Adrenal gland (tissue), 12 donors: ENCODE measurements around the gene USE1. TPM values are rescaled to one million over a fixed set of nuclear protein-coding genes. Genes with fewer than 3 reads are reported as not detected.

ENCODE experiments used
- DNase-seq, 7 donors: peaks; one replicate each; pipeline ENCODE4 v3.0.0-alpha.2; 2019 to 2020
- H3K27ac ChIP-seq, 5 donors: fragments of 200-600 bp; sonication (generic) in 4 of 5; 1 replicate in 3 of 5; 2 replicates in 2 of 5; pipeline versions ENCODE4 v1.5.1 to v1.8.0; 2016 to 2020; ENCODE audit warnings: mild to moderate bottlenecking in 1 of 5
- H3K27me3 ChIP-seq: fragments of 200-600 bp; 2 replicates; pipeline ENCODE4 v1.8.0; 2021
- H3K36me3 ChIP-seq, 2 donors: fragments of 200-600 bp; replicated peaks in 1 of 2; 1 replicate in 1 of 2; 2 replicates in 1 of 2; pipeline versions ENCODE4 v1.5.1 to v1.8.0; 2018 to 2022
- H3K4me1 ChIP-seq, 2 donors: fragments of 200-600 bp; replicated peaks in 1 of 2; 1 replicate in 1 of 2; 2 replicates in 1 of 2; pipeline versions ENCODE4 v1.5.1 to v1.8.0; 2018 to 2021
- H3K4me3 ChIP-seq, 4 donors: fragments of 200-600 bp; sonication (generic) in 3 of 4; one replicate each; pipeline ENCODE4 v1.5.1; 2016 to 2018
- H3K9me3 ChIP-seq, 3 donors: fragments of 200-600 bp; sonication (generic) in 1 of 3; replicated peaks in 1 of 3; 1 replicate in 2 of 3; 2 replicates in 1 of 3; pipeline versions ENCODE4 v1.5.1 to v1.8.0; 2016 to 2021
- CTCF ChIP-seq, 6 experiments: fragments of 450-650 bp in 4 of 6; fragments of 200-600 bp in 2 of 6; sonication (generic) in 1 of 6; IDR thresholded peaks; 1 replicate in 5 of 6; 2 replicates in 1 of 6; pipeline versions ENCODE4 v1.5.1 to v1.8.0; 2016 to 2021; ENCODE audit warnings: antibody characterized with exemption in 6 of 6, mild to moderate bottlenecking in 2 of 6, moderate library complexity in 1 of 6
- POLR2A ChIP-seq, 2 donors: fragments of 450-650 bp; IDR thresholded peaks; one replicate each; pipeline ENCODE4 v1.6.1; 2017; ENCODE audit warnings: antibody characterized with exemption in 2 of 2, mild to moderate bottlenecking in 2 of 2, moderate library complexity in 1 of 2
- WGBS, 4 donors: extraction: QIAGEN DNeasy Blood & Tissue Kit in 2 of 4; methylation state at CpG; one replicate each; pipeline versions ENCODE4 v1.1.5 to v1.1.7; 2013 to 2017; 5-methylcytosine and 5-hydroxymethylcytosine counted together
- intact Hi-C, 2 donors: fragments of 100-400 bp; cut with DNase I; formaldehyde crosslinking; loops; one replicate each; pipeline versions ENCODE4 v1.14.1 to v1.15.0; 2022 to 2023
- polyA plus RNA-seq, 3 donors: library from polyadenylated mRNA; stranded (reverse); fragments of 200-250 nt in 2 of 3; fragments of 350-450 nt in 1 of 3; fragmentation: Illumina TruSeq in 1 of 3; extraction: RNeasy Lipid Tissue Mini Kit (QIAGEN cat#74804) in 1 of 3; gene quantifications; one replicate each; pipeline ENCODE4 v1.2.3, GENCODE V29; 2013 to 2014
- total RNA-seq, 9 donors: library from RNA; depleted of rRNA in 4 of 9; stranded (reverse); fragments of >200 nt in 4 of 9; fragments of 120-200 nt in 1 of 9; fragmentation: NEBNext Ultra II Directional in 1 of 9; extraction: Animal tissue kit (Norgen Biotek cat#: 25700) in 1 of 9; gene quantifications; one replicate each; pipeline versions ENCODE4 v1.1.0 to v1.2.4, GENCODE V29; 2013 to 2023
- donor health status: healthy with polysubstance abuse.
- donor health status: Bipolar disorder and iron deficiency.
- donor health status: DM: yes; HTN: yes; CAD: no.
- donor health status: DM: no; HTN: no; CAD: no.
- donor health status: DM: no; HTN: no; CAD: no.
- donor health status: DM: yes; HTN: yes; CAD: no.

USE1 gene
- total and polyA plus RNA-seq, 12 donors, result 23.7 to 87.8 (median 44.7) TPM

DNA sequence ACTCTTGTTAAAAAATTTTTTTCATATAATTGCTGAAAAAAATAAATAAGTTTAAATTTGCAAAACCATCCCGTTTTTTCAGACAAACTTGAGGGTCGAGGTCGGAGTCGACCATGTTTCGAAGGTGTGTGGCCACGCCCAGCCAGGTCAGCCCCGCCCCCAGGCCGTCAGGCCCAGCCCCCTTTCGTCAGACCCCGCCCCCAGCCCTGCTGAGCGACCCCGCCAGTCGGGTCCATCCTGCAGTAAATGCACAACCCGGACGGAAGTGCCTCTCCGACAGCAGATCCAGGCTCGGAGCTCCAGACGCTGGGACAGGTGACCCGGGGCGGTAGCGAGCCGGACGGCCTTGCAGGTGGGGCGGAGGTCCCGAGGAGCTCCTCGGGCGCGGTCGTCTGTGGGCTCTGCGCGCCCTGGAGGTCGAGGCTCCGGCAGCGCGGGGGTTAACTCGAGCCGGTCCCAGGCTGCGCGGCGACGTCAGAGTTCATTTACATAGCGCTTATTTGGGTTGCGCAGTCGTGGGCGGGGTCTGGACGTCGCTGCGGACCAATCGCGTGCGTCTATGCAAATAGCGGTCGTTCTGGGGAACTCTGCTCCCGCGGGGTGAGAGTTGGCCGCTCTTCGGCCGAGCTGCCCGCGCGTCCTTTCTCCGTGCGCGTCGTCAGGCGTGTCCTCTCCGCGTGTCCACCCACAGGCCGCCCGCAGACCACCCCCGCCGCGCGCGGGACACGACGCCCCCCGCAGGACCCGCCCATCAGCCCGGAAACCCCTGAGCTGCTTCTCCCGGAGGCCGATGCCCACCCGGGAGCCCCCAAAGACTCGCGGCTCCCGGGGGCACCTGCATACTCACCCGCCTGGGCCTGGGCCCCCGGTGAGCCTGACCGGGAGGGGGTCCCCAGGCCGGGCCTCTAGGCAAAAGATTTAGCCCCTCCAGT is 11.1 kb downstream of the USE1 start, which contains the start of gene OCEL1:
Gene OCEL1, plus strand, starts transcription at position 225 of the 932 bp plus-strand sequence. Its CDS starts 22 bp downstream, at position 247.
- WGBS, 4 donors, result 0% methylated on average over 8 to 90 of the region's 90 CpGs
- TF ChIP-seq CTCF (IDR thresholded peaks at IDR 0.05), result peak in 1 of 6 experiments; percentile 6
- TF ChIP-seq POLR2A (IDR thresholded peaks at IDR 0.05), result peak; percentile 28 to 83
- Histone ChIP-seq H3K9me3 (no peaks in the 10 kb centered on the region), H3K27ac (peak within 1 kb of the TSS; percentile 84 to 91 (median 85)), H3K36me3 (peaks cover 0 to 7% of the 10 kb centered on the region in 2 donors), H3K27me3 (no peaks in the 10 kb centered on the region), H3K4me1 (peaks cover 10 to 16% of the 10 kb centered on the region in 2 donors), H3K4me3 (peak within 1 kb of the TSS in 2 of 4 donors; percentile 61 to 64)
- intact Hi-C loops, result no loop called here
- DNase-seq, result peak; percentile 98 to 100 (median 99)

GRCh38 chr19:17227798-17228367 is 12.7 kb downstream of the USE1 start:
- no peaks in the 10 kb centered on the region for H3K9me3 ChIP-seq
- H3K27ac ChIP-seq, result peak overlapping the region in 1 of 5 donors; percentile 87
- peaks cover 10 to 16% of the 10 kb centered on the region in 2 donors for H3K4me1 ChIP-seq
- H3K27me3 ChIP-seq, result no peaks in the 10 kb centered on the region
- intact Hi-C loops, result no loop called here
- no peak overlapping the region for H3K4me3 ChIP-seq
- 81 to 91% (median 85%) methylated on average over 10 to 13 of the region's 13 CpGs for WGBS, 4 donors
- TF ChIP-seq CTCF (IDR thresholded peaks at IDR 0.05) (no peak), POLR2A (IDR thresholded peaks at IDR 0.05) (no peak)
- H3K36me3 ChIP-seq, result peaks cover 0 to 23% of the 10 kb centered on the region in 2 donors
- peak in 1 of 7 donors; percentile 16 for DNase-seq

DNA sequence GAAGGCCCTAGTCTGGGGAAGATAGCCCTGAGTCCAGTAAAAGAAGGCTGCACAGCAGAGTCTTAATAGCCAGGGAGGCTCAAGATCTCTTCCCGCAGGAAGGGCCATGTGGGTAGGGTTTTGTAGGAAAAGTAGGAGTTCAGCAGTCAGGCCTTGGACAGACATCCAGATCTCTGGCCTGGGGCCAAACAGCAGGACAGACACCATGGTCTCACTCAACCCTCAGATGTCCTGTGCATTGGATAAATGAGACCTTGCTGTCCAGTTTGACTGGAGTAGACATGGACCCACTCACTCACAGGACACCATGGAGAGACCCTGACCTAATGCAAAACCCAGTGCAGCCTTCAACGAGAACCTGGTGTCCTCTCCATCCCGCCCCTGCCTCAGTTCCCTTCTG is 14.7 kb downstream of the USE1 start:
- H3K27ac ChIP-seq, result no peak overlapping the region
- DNase-seq, result no peak
- H3K4me3 ChIP-seq, result no peak overlapping the region
- no peaks in the 10 kb centered on the region for H3K9me3 ChIP-seq
- peaks cover 15 to 24% of the 10 kb centered on the region in 2 donors for H3K4me1 ChIP-seq
- no peaks in the 10 kb centered on the region for H3K27me3 ChIP-seq
- peaks cover 0 to 31% of the 10 kb centered on the region in 2 donors for H3K36me3 ChIP-seq
- TF ChIP-seq CTCF (IDR thresholded peaks at IDR 0.05), result no peak
- TF ChIP-seq POLR2A (IDR thresholded peaks at IDR 0.05), result no peak
- intact Hi-C loops, result no loop called here
- WGBS, 4 donors, result 83 to 94% (median 89%) methylated on average over 3 of the region's 3 CpGs

- intact Hi-C loops, result no loop called here
- Histone ChIP-seq H3K27me3 (no peaks in the 10 kb centered on the region), H3K27ac (no peak overlapping the region), H3K36me3 (peaks cover 0 to 31% of the 10 kb centered on the region in 2 donors), H3K9me3 (no peaks in the 10 kb centered on the region), H3K4me3 (no peak overlapping the region), H3K4me1 (peaks cover 21 to 29% of the 10 kb centered on the region in 2 donors)
- DNase-seq, result no peak
- WGBS, 4 donors, result 86 to 89% (median 88%) methylated on average over 12 to 25 of the region's 25 CpGs
- TF ChIP-seq CTCF (IDR thresholded peaks at IDR 0.05) (no peak), POLR2A (IDR thresholded peaks at IDR 0.05) (no peak)
Observed at GRCh38 chr19:17232258-17232657, 17.1 kb downstream of the USE1 start.
